GM18873 (cell line): ENCODE measurements around the gene MRPL18.
"Not testable (repeated sequence)": the region's sequence is repeated elsewhere in the genome, so short reads cannot be mapped to it uniquely, and the experiment has no call there.

ENCODE experiments used
- ATAC-seq: cut with Tn5 transposase; IDR thresholded peaks from one replicate; pipeline ENCODE4 v1.9.1; 2021; ENCODE audit warnings: mild to moderate bottlenecking, moderate library complexity, moderate number of reproducible peaks; ENCODE audit not compliant: unreplicated experiment, low FRiP score

The MRPL18 gene

DNA sequence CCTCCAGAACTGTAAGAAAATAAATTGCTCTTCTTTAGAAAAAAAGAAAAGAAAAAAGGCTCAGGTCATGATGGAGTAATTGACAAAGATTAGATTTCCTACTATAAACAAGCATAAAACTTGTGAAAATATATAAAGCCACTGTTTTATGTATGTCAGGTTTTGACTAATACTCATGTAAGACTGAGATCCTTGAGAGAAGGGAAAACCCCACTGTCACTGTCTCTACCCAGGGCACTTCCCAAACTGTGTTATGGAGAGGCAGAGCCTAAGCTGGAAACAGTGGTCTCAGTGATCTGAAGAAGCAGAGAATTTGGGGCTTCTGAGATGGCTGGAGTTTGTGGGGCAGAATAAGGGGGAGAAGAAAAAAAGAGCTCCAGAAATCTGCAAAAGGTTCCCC, 20.8 kb upstream of the MRPL18 start:
- no peak for ATAC-seq

GRCh38 chr6:159772196-159772595, 18.1 kb upstream of the MRPL18 start:
- no peak for ATAC-seq

DNA sequence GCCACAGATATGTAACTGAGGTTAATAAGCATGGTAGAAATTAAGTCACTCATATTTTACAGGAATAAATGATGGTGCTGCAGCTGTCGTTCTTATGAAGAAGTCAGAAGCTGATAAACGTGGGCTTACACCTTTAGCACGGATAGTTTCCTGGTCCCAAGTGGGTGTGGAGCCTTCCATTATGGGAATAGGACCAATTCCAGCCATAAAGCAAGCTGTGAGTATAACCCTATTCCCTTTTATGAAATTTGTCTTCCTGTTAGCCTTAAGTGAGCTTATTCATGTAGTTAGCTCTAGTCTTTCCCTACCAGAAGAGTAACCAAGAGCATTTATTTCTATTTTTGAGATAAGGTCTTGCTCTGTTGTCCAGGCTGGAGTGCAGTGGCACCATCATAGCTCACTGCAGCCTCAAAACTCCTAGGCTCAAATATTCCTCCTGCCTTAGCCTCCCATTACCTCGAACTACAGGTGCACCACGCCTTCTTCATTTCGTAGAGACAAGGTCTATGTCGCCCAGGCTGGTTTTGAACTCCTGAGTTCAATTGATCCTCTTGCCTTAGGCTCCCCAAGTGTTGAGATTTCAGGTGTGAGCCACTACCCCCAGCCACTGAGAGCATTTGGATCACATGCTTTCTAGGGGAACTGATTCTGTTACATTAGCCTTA, 12.9 kb upstream of the MRPL18 start:
- no peak for ATAC-seq

GRCh38 chr6:159778131-159778530, 12.1 kb upstream of the MRPL18 start:
- no peak for ATAC-seq

DNA sequence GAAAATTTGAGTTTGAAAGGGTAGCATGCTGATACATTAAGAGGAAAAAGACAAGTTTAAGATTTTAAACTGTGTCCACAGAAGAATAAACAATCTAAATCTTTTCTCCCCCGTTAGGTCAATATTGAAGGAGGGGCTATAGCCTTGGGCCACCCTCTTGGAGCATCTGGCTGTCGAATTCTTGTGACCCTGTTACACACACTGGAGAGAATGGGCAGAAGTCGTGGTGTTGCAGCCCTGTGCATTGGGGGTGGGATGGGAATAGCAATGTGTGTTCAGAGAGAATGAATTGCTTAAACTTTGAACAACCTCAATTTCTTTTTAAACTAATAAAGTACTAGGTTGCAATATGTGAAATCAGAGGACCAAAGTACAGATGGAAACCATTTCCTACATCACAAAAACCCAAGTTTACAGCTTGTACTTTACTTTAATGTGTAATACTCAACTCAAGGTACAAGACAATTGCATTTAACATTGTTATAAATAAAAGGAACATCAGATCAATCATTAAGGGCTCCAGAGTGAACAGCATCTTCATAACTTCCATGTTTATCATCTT, 11.6 kb upstream of the MRPL18 start:
- ATAC-seq: no peak

DNA sequence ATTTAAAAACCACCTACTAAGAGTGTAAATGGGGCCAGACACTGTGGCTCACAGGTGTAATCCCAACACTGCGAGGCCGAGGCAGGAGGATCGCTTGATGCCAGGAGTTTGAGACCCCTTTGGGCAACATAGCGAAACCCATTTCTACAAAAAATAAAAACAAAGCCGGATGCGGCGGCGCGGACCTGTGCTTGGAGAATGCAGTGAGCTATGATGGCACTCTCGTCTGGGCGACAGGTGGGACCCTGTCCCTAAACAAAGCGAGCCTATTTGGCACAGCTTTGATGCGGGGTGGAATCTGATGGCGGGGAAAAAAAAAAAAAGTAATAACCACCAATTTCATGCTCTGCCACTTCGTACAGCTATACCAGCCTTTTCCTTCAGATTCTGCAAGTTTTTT, 2.0 kb upstream of the MRPL18 start:
- ATAC-seq: no peak

GRCh38 chr6:159788753-159789376, 1.4 kb upstream of the MRPL18 start:
- ATAC-seq: no peak

DNA sequence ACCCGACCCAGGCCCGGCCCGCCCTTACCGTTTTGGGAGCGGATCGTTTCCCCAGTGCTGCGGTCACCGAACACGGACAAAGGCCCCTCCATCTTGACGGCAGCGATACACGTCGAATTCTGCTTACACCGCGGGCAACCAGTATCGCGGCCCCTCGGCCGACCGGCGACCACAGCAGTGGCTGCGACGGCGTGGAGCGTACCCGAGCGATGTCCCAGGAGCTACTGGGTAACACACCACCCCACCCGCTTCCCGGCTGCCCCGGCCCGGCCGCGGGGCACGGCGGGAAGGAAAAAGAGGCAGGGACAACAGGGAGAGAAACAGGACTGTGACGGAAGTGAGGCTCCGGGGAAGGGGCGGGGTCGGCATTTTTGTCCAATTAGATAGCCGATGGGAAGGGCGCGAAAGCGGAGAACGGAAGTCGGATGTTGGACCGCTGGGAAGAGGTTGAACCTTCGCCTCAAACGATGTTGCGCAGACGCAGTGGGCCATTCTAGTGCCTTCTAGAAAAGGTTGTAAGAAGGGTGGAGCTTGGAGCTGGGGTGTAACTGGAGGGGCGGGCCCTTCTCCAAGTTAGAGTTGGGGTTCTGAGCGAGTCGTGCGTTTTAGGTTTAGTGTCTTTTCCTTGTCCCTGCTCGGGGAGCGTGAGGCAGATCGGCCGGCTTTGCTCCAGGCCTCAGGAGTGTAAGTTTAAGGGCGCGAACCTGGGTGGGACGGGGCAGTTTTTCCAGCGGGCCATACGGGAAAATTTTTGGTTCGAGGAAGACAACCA, 704 bp upstream of the MRPL18 start, which contains the start of gene TCP1:
Gene TCP1, minus strand, starts transcription at position 226 of the 772 bp plus-strand sequence. Its CDS starts 134 bp downstream, at position 92.
- ATAC-seq: peak; percentile 77

DNA sequence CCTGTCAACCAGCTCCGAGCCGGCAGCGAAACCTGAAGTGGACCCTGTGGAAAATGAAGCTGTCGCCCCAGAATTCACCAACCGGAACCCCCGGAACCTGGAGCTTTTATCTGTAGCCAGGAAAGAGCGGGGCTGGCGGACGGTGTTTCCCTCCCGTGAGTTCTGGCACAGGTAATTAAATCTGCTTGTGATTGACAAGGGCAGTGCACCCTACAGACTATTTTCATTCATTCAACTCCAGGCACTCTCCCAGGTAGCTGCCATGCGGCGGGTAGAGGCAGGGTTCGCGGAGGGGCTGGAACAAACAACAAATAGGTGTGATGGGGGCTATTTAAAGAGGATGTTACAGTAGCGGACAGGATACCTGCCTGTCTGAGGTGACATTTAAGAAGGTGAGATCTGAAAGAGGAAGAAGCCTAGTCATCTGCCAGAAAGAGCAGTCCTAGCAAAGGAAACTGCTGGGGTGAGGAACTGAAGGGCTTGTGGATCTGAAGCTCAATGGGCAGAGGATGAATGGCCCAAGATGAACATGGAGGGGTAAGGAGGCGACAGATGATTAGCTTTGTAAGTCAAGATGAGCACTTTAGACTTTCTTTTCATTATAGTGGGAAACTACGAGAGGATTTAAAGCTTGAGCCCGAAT, 810 bp downstream of the MRPL18 start:
- no peak for ATAC-seq

GRCh38 chr6:159794976-159795375, 4.7 kb downstream of the MRPL18 start:
- ATAC-seq: not testable (repeated sequence)

GRCh38 chr6:159797554-159797953, 7.3 kb downstream of the MRPL18 start:
- no peak for ATAC-seq

DNA sequence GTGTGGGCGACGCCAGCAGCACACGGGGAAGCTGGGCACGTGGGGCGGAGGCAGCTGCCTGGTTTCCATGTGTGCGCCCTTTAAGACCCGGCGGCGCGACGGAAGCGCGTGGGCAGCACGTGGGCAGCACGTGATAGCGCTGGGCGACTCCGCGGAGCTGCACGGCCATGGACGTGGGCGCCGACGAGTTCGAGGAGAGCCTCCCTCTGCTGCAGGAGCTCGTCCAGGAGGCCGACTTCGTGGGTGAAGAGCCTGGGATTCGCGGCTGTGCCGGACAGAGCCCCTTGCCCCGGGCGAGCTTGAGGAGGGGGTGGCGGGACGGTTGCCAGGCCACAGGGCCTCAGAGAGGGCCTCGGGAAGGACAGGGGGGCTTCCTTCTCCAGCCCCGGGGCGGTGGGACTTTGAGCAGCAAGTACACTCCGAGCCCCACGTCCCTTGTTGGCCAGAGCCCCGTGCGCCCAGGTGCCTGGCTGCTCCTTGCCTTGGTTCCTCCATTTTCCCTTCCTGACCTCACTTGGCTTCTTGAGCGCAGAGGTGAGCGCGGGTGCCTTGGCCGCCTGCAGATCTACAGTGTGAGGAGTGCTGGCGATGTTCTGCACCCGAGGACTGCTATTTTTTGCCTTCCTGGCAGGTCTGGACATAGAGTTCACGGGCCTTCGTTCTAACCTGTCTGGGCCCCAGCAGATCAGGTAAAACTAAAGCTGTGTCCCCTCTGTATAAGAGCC, 10.0 kb downstream of the MRPL18 start, which contains the start of gene PNLDC1:
Gene PNLDC1, plus strand, starts transcription at position 136 of the 725 bp plus-strand sequence. Its CDS starts 32 bp downstream, at position 168.
- ATAC-seq: no peak

- ATAC-seq: no peak
These were observed 11.7 kb downstream of the MRPL18 start for GRCh38 chr6:159801935-159802334.

GRCh38 chr6:159804504-159804903, 14.2 kb downstream of the MRPL18 start:
- ATAC-seq: no peak

GRCh38 chr6:159805440-159806020, 15.3 kb downstream of the MRPL18 start:
- no peak for ATAC-seq

DNA sequence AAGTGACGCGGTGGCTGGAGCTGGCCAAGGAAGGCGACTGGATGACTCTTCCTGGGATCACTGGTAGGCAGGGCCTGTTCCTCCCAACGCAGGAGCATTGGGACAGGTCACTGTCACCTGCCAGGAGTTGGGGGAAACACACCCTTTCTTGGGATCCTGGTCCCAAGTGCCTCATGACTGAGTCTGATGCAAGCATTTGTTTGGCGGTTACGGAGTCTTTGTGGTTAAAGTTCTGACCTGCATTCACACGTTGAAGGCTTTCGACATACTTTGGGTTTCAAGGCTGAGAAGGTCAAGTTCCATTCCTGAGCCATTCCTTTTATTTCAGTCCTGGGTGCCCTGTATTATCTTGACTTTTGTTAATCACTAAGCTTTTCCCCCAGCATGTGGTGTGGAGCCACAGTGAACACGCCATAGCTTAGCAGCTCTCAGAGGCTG, 15.8 kb downstream of the MRPL18 start:
- ATAC-seq: no peak

- ATAC-seq: no peak
These were observed 17.0 kb downstream of the MRPL18 start for GRCh38 chr6:159807150-159807858.

DNA sequence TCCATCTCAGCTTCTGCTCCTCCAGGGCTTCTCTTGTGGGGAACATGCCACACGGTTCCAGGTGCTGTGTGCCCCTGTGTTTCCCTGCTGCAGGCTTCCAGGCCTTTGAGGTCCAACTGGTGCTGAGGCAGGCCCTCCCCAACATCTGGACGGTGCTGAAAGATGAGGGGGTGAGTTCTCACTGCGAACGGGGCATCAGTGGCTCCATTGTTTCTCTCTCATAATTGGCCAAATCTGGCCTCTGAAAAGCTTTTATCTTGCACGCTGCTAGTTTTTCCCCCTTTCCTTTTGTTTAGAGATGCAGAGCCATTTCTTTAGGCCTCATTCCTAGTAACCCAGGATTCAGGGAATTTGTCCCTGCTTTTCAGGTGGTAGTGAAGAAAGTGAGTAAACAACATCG, 18.4 kb downstream of the MRPL18 start:
- ATAC-seq: no peak

DNA sequence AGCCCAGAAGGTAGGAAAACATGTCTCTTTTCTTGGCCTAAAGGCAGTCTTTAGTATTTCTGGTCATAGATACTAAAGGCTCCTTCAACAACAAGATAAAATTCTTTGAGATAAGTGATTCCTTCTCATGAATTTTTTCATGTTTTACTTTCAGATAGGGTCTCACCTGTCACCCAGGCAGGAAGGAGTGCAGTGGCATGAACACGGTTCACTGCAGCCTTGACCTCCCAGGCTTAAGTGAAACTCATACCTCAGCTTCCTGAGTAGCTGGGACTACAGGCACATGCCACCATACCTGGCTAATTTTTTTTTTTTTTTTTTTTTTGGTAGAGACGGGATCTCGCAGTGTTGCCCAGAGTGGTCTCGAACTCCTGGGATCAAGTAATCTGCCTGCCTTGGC, 18.9 kb downstream of the MRPL18 start:
- no peak for ATAC-seq
